Hepatic stellate cell (primary cell): ENCODE measurements around the gene P2RY12.
"Not testable (repeated sequence)": the region's sequence is repeated elsewhere in the genome, so short reads cannot be mapped to it uniquely, and the experiment has no call there.

Source experiments
- DNase-seq: peaks from one replicate; pipeline ENCODE4 v3.0.0; 2011; ENCODE audit warnings: low spot score

Gene P2RY12

GRCh38 chr3:151393146-151393830 lies 8.7 kb upstream of the P2RY12 start:
- DNase-seq, result no peak

GRCh38 chr3:151392191-151392590 lies 7.6 kb upstream of the P2RY12 start:
- not testable (repeated sequence) for DNase-seq

- no peak for DNase-seq
These were observed 7.2 kb upstream of the P2RY12 start for GRCh38 chr3:151391720-151392119.

GRCh38 chr3:151387842-151388241 lies 3.3 kb upstream of the P2RY12 start:
- no peak for DNase-seq

- DNase-seq, result no peak
These were observed 2.9 kb upstream of the P2RY12 start for GRCh38 chr3:151387432-151387831.

- DNase-seq, result no peak
These were observed 1.5 kb upstream of the P2RY12 start for GRCh38 chr3:151386056-151386455.

- DNase-seq, result no peak
These were observed 597 bp downstream of the P2RY12 start for GRCh38 chr3:151383956-151384355.

- DNase-seq, result no peak
These were observed 1.4 kb downstream of the P2RY12 start for GRCh38 chr3:151383111-151383510.

GRCh38 chr3:151382671-151383070 lies 1.9 kb downstream of the P2RY12 start:
- no peak for DNase-seq

GRCh38 chr3:151379083-151379734 lies 5.3 kb downstream of the P2RY12 start:
- no peak for DNase-seq

- no peak for DNase-seq
These were observed 6.7 kb downstream of the P2RY12 start for GRCh38 chr3:151377768-151378385.

GRCh38 chr3:151372063-151372820 lies 12.3 kb downstream of the P2RY12 start:
- DNase-seq, result no peak

- no peak for DNase-seq
These were observed 13.0 kb downstream of the P2RY12 start for GRCh38 chr3:151371526-151371925.

GRCh38 chr3:151367448-151367847 lies 17.1 kb downstream of the P2RY12 start:
- DNase-seq, result no peak

GRCh38 chr3:151366993-151367392 lies 17.6 kb downstream of the P2RY12 start:
- DNase-seq, result no peak

GRCh38 chr3:151362751-151363174 lies 21.8 kb downstream of the P2RY12 start:
- no peak for DNase-seq

- DNase-seq, result no peak
These were observed 27.1 kb downstream of the P2RY12 start for GRCh38 chr3:151357463-151357850.

- no peak for DNase-seq
These were observed 27.6 kb downstream of the P2RY12 start for GRCh38 chr3:151356794-151357462.

GRCh38 chr3:151351648-151352047 lies 32.9 kb downstream of the P2RY12 start:
- DNase-seq, result no peak

GRCh38 chr3:151351219-151351618 lies 33.3 kb downstream of the P2RY12 start:
- DNase-seq, result no peak

GRCh38 chr3:151350656-151351055 lies 33.9 kb downstream of the P2RY12 start:
- DNase-seq, result no peak

GRCh38 chr3:151347432-151347831 lies 37.1 kb downstream of the P2RY12 start:
- DNase-seq, result no peak
